Epithelial cell of proximal tubule (primary cell): ENCODE results near the gene C12orf43. TPM values are rescaled to one million over a fixed set of nuclear protein-coding genes. Genes with fewer than 3 reads are reported as not detected.
A peak's percentile ranks its signal among the peaks of the same experiment; 100 is the strongest.

Experiments
- DNase-seq: peaks from one replicate; pipeline ENCODE4 v3.0.0-alpha.2; 2011; ENCODE audit warnings: low read depth
- H3K4me3 ChIP-seq: 2 replicates; pipeline ENCODE4 v1.5.1; 2011; ENCODE audit warnings: low read depth, mild to moderate bottlenecking, low read length
- CTCF ChIP-seq: conservative IDR thresholded peaks from 2 replicates; pipeline ENCODE4 v1.5.1; 2012; ENCODE audit warnings: low read depth, mild to moderate bottlenecking, low read length
- total RNA-seq: library from RNA; depleted of rRNA; stranded (reverse); fragments of >200 nt; gene quantifications from 2 replicates; pipeline ENCODE4 v1.2.3, GENCODE V29; 2015

C12orf43 gene
- total RNA-seq, 1 donor from 2014 or later = 20.6 TPM

GRCh38 chr12:121017966-121018491 lies 1.7 kb upstream of the C12orf43 start:
- DNase-seq = no peak
- TF ChIP-seq CTCF = no peak
- no peak overlapping the region for H3K4me3 ChIP-seq

GRCh38 chr12:121013715-121014114 lies 2.6 kb downstream of the C12orf43 start:
- no peak for DNase-seq
- no peak overlapping the region for H3K4me3 ChIP-seq
- peak; percentile 33 for TF ChIP-seq CTCF

GRCh38 chr12:121011820-121012219 lies 4.5 kb downstream of the C12orf43 start:
- TF ChIP-seq CTCF = no peak
- H3K4me3 ChIP-seq = no peak overlapping the region

GRCh38 chr12:121010860-121011259 lies 5.4 kb downstream of the C12orf43 start:
- no peak for TF ChIP-seq CTCF
- DNase-seq = no peak

More at GRCh38 chr12:121011820-121012219, 4.5 kb downstream of the C12orf43 start:
- DNase-seq = no peak

GRCh38 chr12:121009741-121010140 lies 6.5 kb downstream of the C12orf43 start:
- H3K4me3 ChIP-seq = no peak overlapping the region
- DNase-seq = peak; percentile 20
- TF ChIP-seq CTCF = peak; percentile 79

More at GRCh38 chr12:121010860-121011259, 5.4 kb downstream of the C12orf43 start:
- no peak overlapping the region for H3K4me3 ChIP-seq

- no peak for DNase-seq
- TF ChIP-seq CTCF = no peak
- no peak overlapping the region for H3K4me3 ChIP-seq
These were observed 7.8 kb downstream of the C12orf43 start for GRCh38 chr12:121008347-121009098.
